GM12878 (cell line): Measurements from ENCODE around the gene DTNA. TPM values are rescaled to one million over a fixed set of nuclear protein-coding genes. Genes with fewer than 3 reads are reported as not detected.

Experiments used
- ATAC-seq: fragments of 200-7000 bp; cut with Tn5 transposase; 3 replicates; pipeline ENCODE4 v1.9.1; 2020; ENCODE audit warnings: mild to moderate bottlenecking, moderate library complexity
- BruUV-seq: library from RNA; stranded (reverse); fragments of 400-500 nt; replicated peaks from 2 replicates; lab custom pipeline; 2021; lab: Mats Ljungman, UMichigan
- CTCF ChIA-PET: fragments of 300-600 bp; sonication (Branson Sonifier 250); formaldehyde crosslinking; extraction: SDS; loops from one replicate; lab custom pipeline; 2021; ENCODE audit warnings: inconsistent platforms; lab: Yijun Ruan, JAX
- POLR2A ChIA-PET: fragments of 350-600 bp; formaldehyde crosslinking; extraction: SDS; loops from one replicate; lab custom pipeline; 2021; ENCODE audit warnings: inconsistent platforms; lab: Charles Lee
- RAD21 ChIA-PET: fragments of 300-600 bp; sonication (Branson Sonifier 250); formaldehyde crosslinking; loops from one replicate; lab custom pipeline; 2023; ENCODE audit warnings: antibody characterized with exemption; ENCODE audit not compliant: unreplicated experiment; lab: Charles Lee
- SMC1A ChIA-PET: fragments of 300-600 bp; sonication (Branson Sonifier 250); formaldehyde crosslinking; loops from one replicate; lab custom pipeline; 2023; ENCODE audit not compliant: unreplicated experiment, uncharacterized antibody; lab: Charles Lee
- DNase-seq: peaks from one replicate; pipeline ENCODE4 v3.0.0-alpha.2; 2011; ENCODE audit warnings: low read depth, low spot score
- FAIRE-seq: peaks from 3 replicates; lab custom pipeline; 2011; peaks lifted over from hg19 to GRCh38; lab: Jason Lieb, UNC
- H2AFZ ChIP-seq: 2 replicates; pipeline ENCODE4 v1.6.0; 2011; ENCODE audit warnings: low read depth, low read length, control low read depth; ENCODE audit not compliant: control insufficient read depth
- H3K27ac ChIP-seq: 2 replicates; pipeline ENCODE4 v1.5.1; 2011; ENCODE audit warnings: control low read depth; ENCODE audit not compliant: control insufficient read depth, insufficient read depth
- H3K27me3 ChIP-seq, 2 experiments: replicated peaks in 1 of 2; 2 replicates each; pipeline versions ENCODE4 v1.6.0 to v1.6.1; 2011; ENCODE audit warnings: low read length in 1 of 2; ENCODE audit not compliant: control insufficient read depth in 2 of 2, insufficient read depth in 2 of 2
- H3K36me3 ChIP-seq, 2 experiments: 2 replicates each; pipeline ENCODE4 v1.5.1; 2011; ENCODE audit warnings: low read length in 1 of 2; ENCODE audit not compliant: control insufficient read depth in 2 of 2, insufficient read depth in 2 of 2
- H3K4me1 ChIP-seq: 2 replicates; pipeline ENCODE4 v1.6.1; 2011; ENCODE audit warnings: mild to moderate bottlenecking, low read length, moderate library complexity, mixed read lengths; ENCODE audit not compliant: control insufficient read depth, insufficient read depth
- H3K4me2 ChIP-seq: 2 replicates; pipeline ENCODE4 v1.6.0; 2011; ENCODE audit warnings: control low read depth; ENCODE audit not compliant: control insufficient read depth, insufficient read depth
- H3K4me3 ChIP-seq: fragments of 200-600 bp; sonication (generic); 2 replicates; pipeline ENCODE4 v1.5.1; 2016
- H3K79me2 ChIP-seq: 2 replicates; pipeline ENCODE4 v1.6.0; 2011; ENCODE audit warnings: low read length; ENCODE audit not compliant: control insufficient read depth, insufficient read depth
- H3K9ac ChIP-seq: 2 replicates; pipeline ENCODE4 v1.8.0; 2011; ENCODE audit warnings: low read length, control low read depth, mixed read lengths; ENCODE audit not compliant: control insufficient read depth, insufficient read depth
- H3K9me3 ChIP-seq: replicated peaks from 3 replicates; pipeline ENCODE4 v1.5.1; 2011; ENCODE audit warnings: mild to moderate bottlenecking, low read length; ENCODE audit not compliant: control insufficient read depth, insufficient read depth
- H4K20me1 ChIP-seq: 2 replicates; pipeline ENCODE4 v1.6.0; 2011; ENCODE audit not compliant: control insufficient read depth, insufficient read depth
- ASH2L ChIP-seq: fragments of 300-600, 200-600 bp; sonication (generic); IDR thresholded peaks from 2 replicates; pipeline ENCODE4 v1.6.1; 2017; ENCODE audit warnings: low read depth, mild to moderate bottlenecking, borderline replicate concordance
- ATF7 ChIP-seq: fragments of 450-650 bp; IDR thresholded peaks from 2 replicates; pipeline ENCODE4 v1.6.1; 2016; ENCODE audit warnings: low read depth, mild to moderate bottlenecking
- E4F1 ChIP-seq: fragments of 450-650 bp; IDR thresholded peaks from 2 replicates; pipeline ENCODE4 v1.6.1; 2018; ENCODE audit warnings: borderline replicate concordance, mild to moderate bottlenecking; ENCODE audit not compliant: partially characterized antibody
- HCFC1 ChIP-seq: fragments of 150-350 bp; IDR thresholded peaks from 2 replicates; pipeline ENCODE4 v1.6.1; 2014; ENCODE audit warnings: low read length
- HDAC6 ChIP-seq: fragments of 200-600 bp; sonication (generic); IDR thresholded peaks from one replicate; pipeline ENCODE4 v1.8.0; 2017; ENCODE audit warnings: antibody characterized with exemption; ENCODE audit not compliant: unreplicated experiment
- JUNB ChIP-seq: IDR thresholded peaks from 2 replicates; pipeline ENCODE4 v1.6.1; 2016; ENCODE audit warnings: antibody characterized with exemption, mild to moderate bottlenecking
- MEF2B ChIP-seq: fragments of 450-650 bp; IDR thresholded peaks from 2 replicates; pipeline ENCODE4 v1.6.1; 2018; ENCODE audit warnings: mild to moderate bottlenecking, moderate library complexity; ENCODE audit not compliant: partially characterized antibody, poor library complexity, severe bottlenecking
- PML ChIP-seq: IDR thresholded peaks from 2 replicates; pipeline ENCODE4 v1.6.1; 2012; ENCODE audit warnings: low read length, inconsistent platforms
- POLR2A ChIP-seq: IDR thresholded peaks from 2 replicates; pipeline ENCODE4 v1.6.1; 2011; ENCODE audit warnings: low read depth, mild to moderate bottlenecking, low read length
- RAD51 ChIP-seq: fragments of 450-650 bp; IDR thresholded peaks from 2 replicates; pipeline ENCODE4 v1.6.1; 2016; ENCODE audit warnings: moderate library complexity, mild to moderate bottlenecking, inconsistent platforms
- RB1 ChIP-seq: fragments of 450-650 bp; formaldehyde crosslinking; IDR thresholded peaks from 2 replicates; pipeline ENCODE4 v1.6.1; 2017; ENCODE audit warnings: mild to moderate bottlenecking, borderline replicate concordance
- RUNX3 ChIP-seq: IDR thresholded peaks from 2 replicates; pipeline ENCODE4 v1.6.1; 2012; ENCODE audit warnings: low read length, inconsistent platforms
- SP1 ChIP-seq: IDR thresholded peaks from one replicate; pipeline ENCODE4 v1.6.1; 2011; ENCODE audit warnings: low read depth, low read length
- STAT1 ChIP-seq: fragments of 450-650 bp; conservative IDR thresholded peaks from 2 replicates; pipeline ENCODE4 v1.6.1; 2014; ENCODE audit warnings: antibody characterized with exemption, mild to moderate bottlenecking
- WGBS: methylation state at CpG from one replicate; pipeline ENCODE4 v1.1.6; 2016; ENCODE audit warnings: low lambda C conversion rate; ENCODE audit not compliant: insufficient replicate concordance, insufficient coverage; ENCODE audit errors: missing lambda C conversion rate; 5-methylcytosine and 5-hydroxymethylcytosine counted together
- in situ Hi-C: fragments of 300-500 bp; cut with MboI; formaldehyde crosslinking; loops from 9 replicates; pipeline ENCODE4 v1.14.3; 2018; ENCODE audit warnings: mixed read lengths
- intact Hi-C: fragments of 100-400 bp; cut with micrococcal nuclease; formaldehyde crosslinking; loops from one replicate; pipeline ENCODE4 v1.14.2; 2022; ENCODE audit not compliant: unreplicated experiment
- polyA plus RNA-seq, 11 experiments: library from polyadenylated mRNA; depleted of rRNA in 4 of 11; unstranded in 6 of 11; stranded (reverse) in 5 of 11; fragments of >200 nt; fragmentation: Nextera tagmentation in 4 of 11; fragmentation: Illumina TruSeq in 1 of 11; extraction: Ambion mirVana in 4 of 11; extraction: Trizol in 1 of 11; gene quantifications; 1 replicate in 1 of 11; 2 replicates in 10 of 11; pipeline versions ENCODE4 v1.2.1 to v1.2.3, GENCODE V29; 2011 to 2016; ENCODE audit warnings: inconsistent platforms in 2 of 11, missing spikeins in 2 of 11, low read depth in 1 of 11
- total RNA-seq, 4 experiments: library from RNA; depleted of rRNA in 3 of 4; stranded (reverse); fragments of >200 nt in 3 of 4; fragmentation: Illumina TruSeq in 1 of 4; extraction: Trizol in 1 of 4; gene quantifications; 2 replicates each; pipeline versions ENCODE4 v1.2.1 to v1.2.3, GENCODE V29; 2013 to 2021
- TF ChIP-seq, protein P1 (sequence below): IDR thresholded peaks from 2 replicates; pipeline ENCODE4 v1.6.1; 2011; ENCODE audit warnings: borderline replicate concordance, low read depth, mild to moderate bottlenecking, moderate library complexity, low read length; ENCODE audit not compliant: insufficient read depth, poor library complexity, severe bottlenecking
- TF ChIP-seq, protein P2 (sequence below): IDR thresholded peaks from 2 replicates; pipeline ENCODE4 v1.6.1; 2011; ENCODE audit warnings: mild to moderate bottlenecking, low read depth, low read length, moderate library complexity; ENCODE audit not compliant: insufficient replicate concordance

DTNA gene
- total and polyA plus RNA-seq, 10 of the 15 experiments (the other 5 are each of a cell fraction or from before 2014, with no cell fraction given) = 0.26 to 8.6 (median 0.53) TPM

DNA sequence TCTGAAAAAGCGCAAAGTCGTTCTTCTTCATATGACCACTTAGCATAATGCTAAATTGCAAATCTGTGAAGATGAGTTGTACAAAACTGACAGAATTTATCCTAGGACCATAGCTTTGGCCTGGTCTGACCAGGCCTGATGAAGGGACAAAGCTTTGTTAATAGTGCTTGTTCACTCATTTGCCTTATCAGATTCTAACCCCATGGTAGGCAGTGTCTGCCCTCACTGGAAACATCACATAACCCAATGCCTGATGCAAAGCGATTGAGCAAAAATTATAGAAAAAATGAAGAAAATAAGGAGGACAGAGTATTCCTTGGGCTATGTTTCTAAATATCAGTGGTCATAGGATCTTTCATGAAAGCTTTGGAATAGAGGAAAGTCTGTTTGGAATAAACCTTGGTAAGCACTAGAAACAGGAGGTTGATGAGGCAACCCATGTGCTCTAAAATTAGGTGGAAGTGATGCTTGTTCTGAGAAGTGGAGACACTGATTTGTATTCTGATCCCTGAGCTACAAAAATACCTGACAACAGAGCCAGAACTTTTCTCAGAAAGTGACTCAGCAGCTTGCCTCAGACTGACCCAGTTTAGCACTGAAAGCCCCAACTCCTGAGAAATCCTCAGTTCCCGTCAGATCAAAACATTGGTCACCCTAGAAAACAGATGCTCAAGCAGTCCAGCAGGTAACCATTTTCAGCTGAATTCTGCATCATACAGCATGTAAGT lies 199.7 kb downstream of the DTNA start:
- ChIA-PET RAD21 (no interaction called here), CTCF (no interaction called here), POLR2A (no interaction called here), SMC1A (no interaction called here)
- BruUV-seq = no TSS peak
- WGBS = 54% methylated on average over 4 of the region's 4 CpGs
- no peaks in the 10 kb centered on the region for H3K27me3 ChIP-seq
- H4K20me1 ChIP-seq = no peaks in the 10 kb centered on the region
- H3K4me1 ChIP-seq = no peaks in the 10 kb centered on the region
- TF ChIP-seq RUNX3 = no peak
- no peak for TF ChIP-seq RB1
- no peak for TF ChIP-seq STAT1
- TF ChIP-seq RAD51 = no peak
- no peak for TF ChIP-seq E4F1
- no peak for TF ChIP-seq ATF7
- TF ChIP-seq SP1 = no peak
- no peak for TF ChIP-seq HCFC1
- no peak for TF ChIP-seq HDAC6
- TF ChIP-seq, protein P1, sequence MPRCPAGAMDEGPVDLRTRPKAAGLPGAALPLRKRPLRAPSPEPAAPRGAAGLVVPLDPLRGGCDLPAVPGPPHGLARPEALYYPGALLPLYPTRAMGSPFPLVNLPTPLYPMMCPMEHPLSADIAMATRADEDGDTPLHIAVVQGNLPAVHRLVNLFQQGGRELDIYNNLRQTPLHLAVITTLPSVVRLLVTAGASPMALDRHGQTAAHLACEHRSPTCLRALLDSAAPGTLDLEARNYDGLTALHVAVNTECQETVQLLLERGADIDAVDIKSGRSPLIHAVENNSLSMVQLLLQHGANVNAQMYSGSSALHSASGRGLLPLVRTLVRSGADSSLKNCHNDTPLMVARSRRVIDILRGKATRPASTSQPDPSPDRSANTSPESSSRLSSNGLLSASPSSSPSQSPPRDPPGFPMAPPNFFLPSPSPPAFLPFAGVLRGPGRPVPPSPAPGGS = no peak
- TF ChIP-seq, protein P2, sequence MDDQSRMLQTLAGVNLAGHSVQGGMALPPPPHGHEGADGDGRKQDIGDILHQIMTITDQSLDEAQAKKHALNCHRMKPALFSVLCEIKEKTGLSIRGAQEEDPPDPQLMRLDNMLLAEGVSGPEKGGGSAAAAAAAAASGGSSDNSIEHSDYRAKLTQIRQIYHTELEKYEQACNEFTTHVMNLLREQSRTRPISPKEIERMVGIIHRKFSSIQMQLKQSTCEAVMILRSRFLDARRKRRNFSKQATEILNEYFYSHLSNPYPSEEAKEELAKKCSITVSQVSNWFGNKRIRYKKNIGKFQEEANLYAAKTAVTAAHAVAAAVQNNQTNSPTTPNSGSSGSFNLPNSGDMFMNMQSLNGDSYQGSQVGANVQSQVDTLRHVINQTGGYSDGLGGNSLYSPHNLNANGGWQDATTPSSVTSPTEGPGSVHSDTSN = no peak
- no peak for TF ChIP-seq ASH2L
- TF ChIP-seq JUNB = no peak
- no peak for TF ChIP-seq PML
- TF ChIP-seq POLR2A = no peak
- no peak for TF ChIP-seq MEF2B
- in situ Hi-C loops = no loop called here
- H3K9me3 ChIP-seq = no peaks in the 10 kb centered on the region
- no peak overlapping the region for H3K9ac ChIP-seq
- no peak overlapping the region for H2AFZ ChIP-seq
- H3K4me2 ChIP-seq = no peak overlapping the region
- ATAC-seq (no peak), DNase-seq (no peak), FAIRE-seq (no peak)
- H3K4me3 ChIP-seq = no peak overlapping the region
- H3K36me3 ChIP-seq = no peaks in the 10 kb centered on the region
- no peaks in the 10 kb centered on the region for H3K79me2 ChIP-seq
- no peak overlapping the region for H3K27ac ChIP-seq
- intact Hi-C loops = no loop called here
